Erythroblast (primary cell): ENCODE results near the gene LRIG2.

ENCODE experiments used
- GATA1 ChIP-seq: IDR thresholded peaks from 2 replicates; pipeline ENCODE4 v1.6.1; 2011; ENCODE audit warnings: low read depth, mild to moderate bottlenecking, control low read depth, low read length, moderate library complexity
- POLR2A ChIP-seq: IDR thresholded peaks from 2 replicates; pipeline ENCODE4 v1.6.1; 2011; ENCODE audit warnings: mild to moderate bottlenecking, low read length

DNA sequence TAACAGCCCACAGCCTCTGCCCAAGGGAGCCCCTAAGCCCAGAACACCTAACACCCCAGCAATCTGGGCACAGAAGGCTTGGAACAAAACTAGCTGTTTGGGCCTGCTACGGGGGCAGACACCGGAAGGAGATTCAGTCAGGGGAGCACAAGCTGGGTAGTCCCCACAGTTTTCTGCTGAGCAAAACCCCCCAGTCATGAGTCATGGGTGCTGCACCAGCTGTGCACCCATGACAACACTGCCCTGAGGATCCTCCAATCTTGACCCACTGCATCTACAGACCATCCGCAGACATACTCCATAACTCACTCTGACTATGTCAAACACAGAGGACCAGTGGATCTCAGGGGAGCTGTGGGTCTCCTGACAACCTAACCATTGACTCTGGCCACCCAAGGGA is 105.1 kb downstream of the LRIG2 start:
- TF ChIP-seq POLR2A: no peak
- no peak for TF ChIP-seq GATA1
